ENCODE results near the gene SESTD1.

DNA sequence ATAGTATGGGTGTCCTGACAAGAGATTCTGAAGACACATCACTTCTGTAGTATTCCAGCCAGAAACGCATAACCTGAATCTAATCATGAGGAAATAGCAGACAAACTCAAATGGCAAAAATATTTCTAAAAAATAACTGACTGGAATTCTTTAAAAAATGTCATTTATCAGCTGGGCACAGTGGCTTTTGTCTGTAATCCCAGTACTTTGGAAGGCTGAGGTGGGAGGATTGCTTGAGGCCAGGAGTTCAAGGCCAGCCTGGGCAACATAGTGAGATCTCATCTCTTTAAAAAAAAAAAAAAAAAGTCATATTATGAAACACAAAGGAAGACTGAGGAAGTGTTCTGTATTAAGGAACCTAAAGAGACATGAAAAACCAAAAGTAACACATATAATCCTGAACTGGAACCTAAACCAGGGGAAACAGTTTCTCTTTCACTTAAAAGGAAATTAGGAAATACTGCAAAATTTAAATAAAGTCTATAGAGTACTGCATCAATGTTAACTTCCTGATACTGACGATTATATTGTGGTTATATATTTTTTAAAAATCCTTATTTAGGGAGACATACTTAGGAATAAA lies 29.9 kb downstream of the SESTD1 start:
- TF ChIP-seq, protein P1, sequence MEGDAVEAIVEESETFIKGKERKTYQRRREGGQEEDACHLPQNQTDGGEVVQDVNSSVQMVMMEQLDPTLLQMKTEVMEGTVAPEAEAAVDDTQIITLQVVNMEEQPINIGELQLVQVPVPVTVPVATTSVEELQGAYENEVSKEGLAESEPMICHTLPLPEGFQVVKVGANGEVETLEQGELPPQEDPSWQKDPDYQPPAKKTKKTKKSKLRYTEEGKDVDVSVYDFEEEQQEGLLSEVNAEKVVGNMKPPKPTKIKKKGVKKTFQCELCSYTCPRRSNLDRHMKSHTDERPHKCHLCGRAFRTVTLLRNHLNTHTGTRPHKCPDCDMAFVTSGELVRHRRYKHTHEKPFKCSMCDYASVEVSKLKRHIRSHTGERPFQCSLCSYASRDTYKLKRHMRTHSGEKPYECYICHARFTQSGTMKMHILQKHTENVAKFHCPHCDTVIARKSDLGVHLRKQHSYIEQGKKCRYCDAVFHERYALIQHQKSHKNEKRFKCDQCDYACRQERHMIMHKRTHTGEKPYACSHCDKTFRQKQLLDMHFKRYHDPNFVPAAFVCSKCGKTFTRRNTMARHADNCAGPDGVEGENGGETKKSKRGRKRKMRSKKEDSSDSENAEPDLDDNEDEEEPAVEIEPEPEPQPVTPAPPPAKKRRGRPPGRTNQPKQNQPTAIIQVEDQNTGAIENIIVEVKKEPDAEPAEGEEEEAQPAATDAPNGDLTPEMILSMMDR (IDR thresholded peaks at IDR 0.05), result no peak
- TF ChIP-seq POLR2A (IDR thresholded peaks at IDR 0.05), result no peak
- TF ChIP-seq POLR2AphosphoS5 (IDR thresholded peaks at IDR 0.05), result no peak
